Uterus (tissue), 4 donors: ENCODE measurements around the gene ZNF407. TPM values are rescaled to one million over a fixed set of nuclear protein-coding genes. Genes with fewer than 3 reads are reported as not detected.

Experiments used
- DNase-seq, 2 donors: peaks; one replicate each; pipeline ENCODE4 v3.0.0-alpha.2; 2019 to 2020
- H3K27ac ChIP-seq, 2 donors: fragments of 200-600 bp; sonication (generic); 1 replicate in 1 of 2; 2 replicates in 1 of 2; pipeline ENCODE4 v1.5.1; 2016 to 2018
- H3K27me3 ChIP-seq, 2 donors: fragments of 200-600 bp; sonication (generic); one replicate each; pipeline ENCODE4 v1.5.1; 2018 to 2019; ENCODE audit warnings: control low read depth in 1 of 2
- H3K36me3 ChIP-seq, 2 donors: fragments of 200-600 bp; sonication (generic); one replicate each; pipeline ENCODE4 v1.5.1; 2019; ENCODE audit warnings: control low read depth in 1 of 2
- H3K4me1 ChIP-seq, 2 donors: fragments of 200-600 bp; sonication (generic); one replicate each; pipeline ENCODE4 v1.5.1; 2018 to 2019; ENCODE audit warnings: control low read depth in 1 of 2
- H3K4me3 ChIP-seq, 2 donors: fragments of 200-600 bp; sonication (generic); 1 replicate in 1 of 2; 2 replicates in 1 of 2; pipeline ENCODE4 v1.5.1; 2018 to 2019; ENCODE audit warnings: mild to moderate bottlenecking in 1 of 2
- H3K9me3 ChIP-seq, 2 donors: fragments of 200-600 bp; sonication (generic); one replicate each; pipeline ENCODE4 v1.5.1; 2019; ENCODE audit warnings: control low read depth in 1 of 2
- POLR2A ChIP-seq, 2 donors: fragments of 450-650 bp; IDR thresholded peaks; one replicate each; pipeline ENCODE4 v1.6.1; 2016; ENCODE audit warnings: antibody characterized with exemption in 2 of 2, mild to moderate bottlenecking in 1 of 2, moderate library complexity in 1 of 2
- intact Hi-C: fragments of 100-400 bp; cut with DNase I; formaldehyde crosslinking; loops from one replicate; pipeline ENCODE4 v1.15.1; 2023; ENCODE audit warnings: low total_unique reads
- total RNA-seq, 4 donors: library from RNA; depleted of rRNA in 3 of 4; stranded (reverse); fragments of >200 nt in 3 of 4; gene quantifications; one replicate each; pipeline versions ENCODE4 v1.1.0 to v1.2.4, GENCODE V29; 2014 to 2023
- TF ChIP-seq, protein P1 (sequence below), 4 experiments: fragments of 200-600 bp in 2 of 4; fragments of 450-650 bp in 2 of 4; sonication (generic) in 2 of 4; IDR thresholded peaks; one replicate each; pipeline ENCODE4 v1.5.1; 2016 to 2019; ENCODE audit warnings: antibody characterized with exemption in 4 of 4, mild to moderate bottlenecking in 2 of 4, moderate library complexity in 1 of 4
- donor health status: DM: yes; HTN: yes; CAD: no.

The ZNF407 gene
- total RNA-seq, 4 donors from 2014 or later: 10.6 to 38.9 (median 23.7) TPM

DNA sequence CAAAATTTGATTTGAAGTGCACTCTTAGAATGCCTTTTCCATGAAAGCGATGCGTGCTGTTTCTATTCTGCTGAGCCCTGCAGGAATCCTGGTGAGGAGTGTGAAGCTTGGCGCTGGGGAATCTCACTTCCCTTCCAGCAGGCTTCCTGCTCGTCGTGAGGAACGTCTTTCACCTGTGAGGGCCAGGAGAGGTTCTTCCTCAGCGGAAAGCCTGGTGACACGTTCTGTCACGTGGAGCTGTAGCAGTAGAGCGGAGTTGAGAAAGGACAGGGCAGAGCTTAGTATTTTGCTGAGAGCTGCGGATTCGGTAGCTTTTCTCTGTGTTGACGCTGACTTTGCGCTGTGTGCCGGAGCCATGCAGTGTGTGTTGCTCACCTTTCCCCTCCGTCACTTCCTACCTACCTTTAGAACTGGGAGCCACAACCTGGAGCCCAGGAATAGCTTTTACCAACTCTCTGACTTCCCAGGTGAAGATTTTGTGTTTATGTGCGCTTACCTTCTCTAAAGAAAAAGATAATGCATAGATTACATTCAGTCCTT is 316.5 kb downstream of the ZNF407 start:
- DNase-seq: no peak
- intact Hi-C loops: no loop called here
- Histone ChIP-seq H3K4me1 (no peaks in the 10 kb centered on the region), H3K9me3 (no peaks in the 10 kb centered on the region), H3K27me3 (no peaks in the 10 kb centered on the region), H3K27ac (no peak overlapping the region), H3K4me3 (no peak overlapping the region), H3K36me3 (no peaks in the 10 kb centered on the region)
- TF ChIP-seq, protein P1, sequence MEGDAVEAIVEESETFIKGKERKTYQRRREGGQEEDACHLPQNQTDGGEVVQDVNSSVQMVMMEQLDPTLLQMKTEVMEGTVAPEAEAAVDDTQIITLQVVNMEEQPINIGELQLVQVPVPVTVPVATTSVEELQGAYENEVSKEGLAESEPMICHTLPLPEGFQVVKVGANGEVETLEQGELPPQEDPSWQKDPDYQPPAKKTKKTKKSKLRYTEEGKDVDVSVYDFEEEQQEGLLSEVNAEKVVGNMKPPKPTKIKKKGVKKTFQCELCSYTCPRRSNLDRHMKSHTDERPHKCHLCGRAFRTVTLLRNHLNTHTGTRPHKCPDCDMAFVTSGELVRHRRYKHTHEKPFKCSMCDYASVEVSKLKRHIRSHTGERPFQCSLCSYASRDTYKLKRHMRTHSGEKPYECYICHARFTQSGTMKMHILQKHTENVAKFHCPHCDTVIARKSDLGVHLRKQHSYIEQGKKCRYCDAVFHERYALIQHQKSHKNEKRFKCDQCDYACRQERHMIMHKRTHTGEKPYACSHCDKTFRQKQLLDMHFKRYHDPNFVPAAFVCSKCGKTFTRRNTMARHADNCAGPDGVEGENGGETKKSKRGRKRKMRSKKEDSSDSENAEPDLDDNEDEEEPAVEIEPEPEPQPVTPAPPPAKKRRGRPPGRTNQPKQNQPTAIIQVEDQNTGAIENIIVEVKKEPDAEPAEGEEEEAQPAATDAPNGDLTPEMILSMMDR (IDR thresholded peaks at IDR 0.05): no peak
- TF ChIP-seq POLR2A (IDR thresholded peaks at IDR 0.05): no peak

DNA sequence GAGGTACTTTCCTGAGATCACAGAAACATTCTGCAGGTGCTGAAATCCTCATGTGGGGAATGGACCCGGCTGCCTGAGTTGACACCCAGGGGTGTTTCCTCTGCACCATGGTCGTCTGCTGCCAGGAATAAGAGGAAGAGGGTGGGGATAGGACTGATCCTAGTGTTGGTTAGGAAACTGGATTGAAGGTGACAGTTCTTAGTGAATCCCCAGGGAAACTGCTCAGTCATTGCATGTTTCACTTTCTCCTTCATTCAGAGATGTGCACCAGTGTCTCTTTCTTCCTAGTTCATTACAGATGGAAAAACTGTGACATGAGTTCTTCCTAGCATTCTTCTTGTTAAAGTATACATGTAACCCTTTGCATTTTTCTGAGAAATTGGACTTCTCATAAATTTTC is 317.0 kb downstream of the ZNF407 start:
- Histone ChIP-seq H3K4me1 (no peaks in the 10 kb centered on the region), H3K36me3 (no peaks in the 10 kb centered on the region), H3K4me3 (no peak overlapping the region), H3K9me3 (no peaks in the 10 kb centered on the region), H3K27me3 (no peaks in the 10 kb centered on the region), H3K27ac (no peak overlapping the region)
- DNase-seq: no peak
- TF ChIP-seq POLR2A (IDR thresholded peaks at IDR 0.05): no peak
- TF ChIP-seq, protein P1 (IDR thresholded peaks at IDR 0.05): no peak
- intact Hi-C loops: no loop called here

DNA sequence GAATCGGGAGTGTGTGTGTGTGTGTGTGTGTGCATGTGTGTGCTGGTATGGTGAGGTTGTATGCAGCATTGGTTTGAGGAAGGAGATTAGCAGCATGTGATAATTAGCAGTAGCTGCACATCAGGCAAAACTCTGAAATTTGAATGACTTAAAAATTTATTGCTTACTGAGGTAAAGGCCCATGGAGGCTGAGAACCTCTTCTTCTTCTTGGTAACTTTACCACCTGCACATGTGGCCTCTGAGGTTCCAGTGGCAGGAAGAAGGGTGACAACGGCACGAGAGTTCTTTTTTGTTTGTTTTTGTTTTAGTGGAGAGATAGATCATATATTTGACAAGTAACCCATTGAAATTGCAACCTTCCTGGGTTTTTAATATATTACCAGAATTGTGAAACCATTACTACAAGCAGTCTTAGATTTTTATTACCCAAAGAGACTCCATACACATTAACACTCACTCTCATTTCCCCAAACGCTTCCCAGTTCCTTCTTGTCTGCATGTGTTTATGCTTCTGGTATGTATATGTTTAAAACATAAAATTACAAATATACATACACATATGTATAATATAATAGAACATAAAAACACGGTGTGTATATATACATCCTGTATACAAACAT is 319.2 kb downstream of the ZNF407 start:
- Histone ChIP-seq H3K27ac (no peak overlapping the region), H3K4me1 (no peaks in the 10 kb centered on the region), H3K4me3 (no peak overlapping the region), H3K9me3 (no peaks in the 10 kb centered on the region), H3K36me3 (no peaks in the 10 kb centered on the region), H3K27me3 (no peaks in the 10 kb centered on the region)
- no peak for DNase-seq
- intact Hi-C loops: no loop called here
- TF ChIP-seq, protein P1 (IDR thresholded peaks at IDR 0.05): no peak
- TF ChIP-seq POLR2A (IDR thresholded peaks at IDR 0.05): no peak

DNA sequence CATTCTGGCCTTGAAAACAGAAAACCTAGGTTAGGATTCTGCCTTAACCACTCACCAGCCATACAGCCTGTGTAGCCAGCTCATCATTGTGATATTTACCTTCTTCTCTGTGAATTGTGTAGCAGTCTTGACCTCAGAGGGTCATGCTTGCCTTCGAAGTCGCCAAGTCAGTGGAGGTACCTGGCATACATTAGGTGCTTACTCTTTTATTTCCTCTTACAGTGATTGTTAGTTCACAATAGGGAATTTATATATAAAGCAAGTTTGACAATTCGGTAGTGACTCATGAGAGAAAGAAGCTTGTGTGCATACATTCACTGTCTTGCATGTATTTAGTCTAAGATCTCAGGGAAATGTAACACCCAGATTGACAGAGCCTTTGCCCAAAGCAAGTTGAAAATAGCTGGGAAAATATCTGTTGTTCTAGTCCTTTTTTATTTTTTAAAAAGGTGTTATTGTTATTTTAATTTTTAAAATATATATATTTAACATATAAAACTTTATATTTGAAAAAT is 320.7 kb downstream of the ZNF407 start:
- Histone ChIP-seq H3K4me1 (no peaks in the 10 kb centered on the region), H3K36me3 (no peaks in the 10 kb centered on the region), H3K27me3 (no peaks in the 10 kb centered on the region), H3K4me3 (no peak overlapping the region), H3K9me3 (no peaks in the 10 kb centered on the region), H3K27ac (no peak overlapping the region)
- intact Hi-C loops: no loop called here
- TF ChIP-seq POLR2A (IDR thresholded peaks at IDR 0.05): no peak
- TF ChIP-seq, protein P1 (IDR thresholded peaks at IDR 0.05): no peak
- no peak for DNase-seq

DNA sequence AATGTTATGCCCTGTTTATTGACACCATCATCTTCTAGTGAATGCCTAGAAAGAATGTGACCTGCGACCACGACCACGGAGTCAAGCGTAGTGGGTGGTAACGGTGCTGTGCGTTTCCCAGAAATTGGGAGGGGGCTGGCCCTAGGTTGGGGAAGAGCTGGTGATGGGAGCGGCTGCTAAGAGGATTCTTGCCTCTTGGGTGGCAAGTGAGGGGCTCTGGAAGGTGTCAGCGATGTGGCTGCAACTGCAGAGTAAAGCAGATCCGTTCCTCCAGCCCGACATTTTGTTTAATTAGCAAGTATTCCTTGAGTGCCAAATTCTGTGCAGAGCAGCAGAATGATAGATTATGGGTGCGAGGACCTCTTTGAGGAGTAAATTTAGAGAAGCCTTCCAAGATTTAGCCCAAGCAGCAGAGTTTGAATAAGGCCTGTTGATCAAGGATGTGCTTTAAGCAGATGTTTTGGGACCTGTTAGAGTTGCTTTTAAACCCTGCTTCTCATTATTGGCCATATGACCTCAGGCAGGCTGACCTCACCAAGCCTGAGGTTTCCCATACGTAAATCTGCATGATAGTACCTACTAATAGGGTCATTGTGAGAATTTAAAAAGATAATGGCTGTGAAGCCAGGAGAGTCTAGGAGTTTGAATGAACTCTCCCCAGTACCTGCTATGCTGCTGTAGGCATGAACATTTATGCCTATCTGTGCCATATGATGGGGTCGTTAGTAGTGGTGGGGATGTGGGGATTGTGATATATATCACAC is 323.6 kb downstream of the ZNF407 start:
- Histone ChIP-seq H3K27me3 (no peaks in the 10 kb centered on the region), H3K9me3 (no peaks in the 10 kb centered on the region), H3K27ac (no peak overlapping the region), H3K4me1 (no peaks in the 10 kb centered on the region), H3K4me3 (no peak overlapping the region), H3K36me3 (no peaks in the 10 kb centered on the region)
- no peak for DNase-seq
- intact Hi-C loops: no loop called here
- TF ChIP-seq POLR2A (IDR thresholded peaks at IDR 0.05): no peak
- TF ChIP-seq, protein P1 (IDR thresholded peaks at IDR 0.05): no peak
